GM21515 (cell line): ENCODE measurements around the gene ABCB6.
"Not testable (repeated sequence)": the region's sequence is repeated elsewhere in the genome, so short reads cannot be mapped to it uniquely, and the experiment has no call there.

ENCODE experiments used
- ATAC-seq: cut with Tn5 transposase; IDR thresholded peaks from one replicate; pipeline ENCODE4 v1.9.1; 2021; ENCODE audit not compliant: unreplicated experiment

Gene ABCB6

DNA sequence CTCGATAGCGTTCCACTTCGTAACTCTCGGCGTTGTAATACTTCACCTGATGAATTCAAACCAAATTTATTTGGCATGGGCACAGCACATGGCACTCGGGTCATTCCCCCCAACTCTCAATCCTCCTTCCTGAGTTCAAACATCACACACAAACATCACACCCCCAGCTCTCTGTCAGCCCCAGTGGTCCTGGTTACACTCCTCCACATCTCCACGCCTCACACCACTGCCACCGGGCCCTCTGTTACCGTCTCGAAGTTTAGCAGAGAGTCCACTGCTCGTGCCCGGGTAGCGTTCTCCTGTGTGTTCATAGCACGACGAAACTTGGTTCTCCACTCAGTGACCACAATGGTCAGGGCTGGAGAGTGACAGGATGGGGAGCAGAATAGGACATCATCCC is 4.6 kb downstream of the ABCB6 start:
- ATAC-seq = no peak

DNA sequence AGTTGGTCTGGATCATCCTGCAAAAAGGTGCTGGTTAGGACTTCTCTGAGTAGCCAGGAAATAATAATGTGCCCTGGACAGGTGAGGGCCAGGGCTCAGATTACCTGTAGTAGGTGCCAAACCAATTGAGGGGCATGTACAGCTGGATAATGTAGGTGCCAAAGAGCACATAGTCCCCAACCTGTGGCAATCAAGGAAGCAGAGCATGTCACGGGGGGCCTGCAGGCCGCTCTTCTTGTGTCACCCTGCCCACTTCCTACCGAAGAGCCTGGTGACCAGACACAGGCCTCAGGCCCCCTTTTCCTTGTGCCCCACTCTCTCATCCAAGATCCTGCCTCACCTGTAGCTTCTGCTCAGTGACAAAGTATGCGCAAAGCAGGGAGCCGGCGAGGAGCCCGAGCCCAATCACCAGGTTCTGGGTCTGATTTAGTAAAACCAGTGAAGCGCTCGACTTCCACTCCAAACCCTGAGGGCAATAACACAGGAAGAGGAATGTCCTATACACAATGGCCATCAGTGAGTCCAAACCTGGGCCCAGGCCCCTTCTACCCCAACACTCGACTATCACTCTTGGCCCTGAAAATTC is 5.2 kb downstream of the ABCB6 start:
- no peak for ATAC-seq

DNA sequence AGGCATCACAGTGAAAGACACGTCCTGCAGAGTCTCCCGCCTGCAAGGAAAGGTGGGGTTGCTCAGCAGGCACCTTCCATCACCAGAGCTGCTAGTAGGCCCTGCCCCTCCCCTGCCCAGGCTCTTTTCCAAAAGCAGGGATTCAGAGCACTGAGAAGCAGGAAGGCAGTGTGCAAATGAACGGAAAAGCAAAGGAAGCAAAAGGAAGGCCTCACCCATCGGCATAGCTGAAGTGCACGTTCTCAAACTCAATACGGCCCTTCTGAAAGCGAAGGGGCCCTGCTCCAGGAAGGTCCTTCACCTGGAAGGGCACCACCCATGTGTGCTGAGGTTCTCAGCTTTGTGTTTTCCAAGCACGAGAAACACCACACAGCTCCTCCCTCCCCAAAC is 5.7 kb downstream of the ABCB6 start:
- ATAC-seq = no peak

DNA sequence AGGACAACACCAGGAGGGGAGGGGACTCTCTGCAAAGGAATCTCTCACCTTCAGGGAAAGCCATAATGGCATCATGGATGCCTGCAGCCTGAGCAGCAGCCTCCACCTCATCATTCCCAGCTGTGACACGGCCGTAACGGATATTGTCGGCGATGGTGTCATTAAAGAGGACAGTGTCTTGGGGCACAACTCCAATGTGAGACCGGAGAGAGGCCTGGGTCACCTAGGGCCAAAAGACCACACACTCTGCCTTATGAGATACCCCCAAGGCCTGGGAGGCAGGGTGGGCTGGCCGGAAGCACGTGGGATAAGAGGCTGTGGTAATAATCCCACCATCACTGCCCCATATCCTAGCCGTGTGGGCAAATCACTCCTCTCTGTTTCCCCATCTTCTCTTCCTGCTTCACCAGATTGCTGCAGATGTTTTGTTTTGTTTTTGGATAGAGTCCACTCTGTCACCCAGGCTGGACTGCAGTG is 7.8 kb downstream of the ABCB6 start:
- ATAC-seq = no peak

DNA sequence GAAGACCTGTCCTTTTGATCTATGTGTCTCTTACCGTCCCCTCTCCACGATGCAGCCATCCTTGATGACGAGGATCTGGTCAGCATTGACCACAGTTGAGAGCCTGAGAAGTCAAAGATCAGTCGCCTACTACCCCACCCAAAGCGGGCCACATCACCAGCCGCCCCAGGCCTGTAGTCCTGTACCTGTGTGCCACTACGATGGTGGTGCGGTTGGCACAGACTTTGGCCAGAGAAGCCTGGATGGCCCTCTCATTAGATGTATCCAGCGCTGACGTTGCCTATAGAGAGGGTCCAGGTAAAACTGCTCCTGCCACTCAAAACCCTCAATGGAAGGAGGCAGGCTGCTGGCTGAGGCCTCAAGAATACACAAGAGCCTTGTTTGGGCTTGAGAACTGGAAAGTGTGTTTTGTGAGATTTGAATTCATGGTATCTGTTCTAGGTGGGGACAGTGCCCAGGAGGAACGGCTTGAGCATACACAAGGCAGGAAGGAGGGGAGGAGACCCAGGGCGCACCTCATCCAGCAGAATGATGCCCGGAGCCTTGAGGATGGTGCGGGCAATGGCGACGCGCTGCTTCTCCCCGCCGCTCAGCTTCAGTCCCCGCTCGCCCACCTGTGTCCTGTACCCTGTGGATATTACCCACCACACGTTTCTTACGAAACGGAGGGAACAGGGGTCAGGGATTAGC is 8.4 kb downstream of the ABCB6 start:
- ATAC-seq = no peak

DNA sequence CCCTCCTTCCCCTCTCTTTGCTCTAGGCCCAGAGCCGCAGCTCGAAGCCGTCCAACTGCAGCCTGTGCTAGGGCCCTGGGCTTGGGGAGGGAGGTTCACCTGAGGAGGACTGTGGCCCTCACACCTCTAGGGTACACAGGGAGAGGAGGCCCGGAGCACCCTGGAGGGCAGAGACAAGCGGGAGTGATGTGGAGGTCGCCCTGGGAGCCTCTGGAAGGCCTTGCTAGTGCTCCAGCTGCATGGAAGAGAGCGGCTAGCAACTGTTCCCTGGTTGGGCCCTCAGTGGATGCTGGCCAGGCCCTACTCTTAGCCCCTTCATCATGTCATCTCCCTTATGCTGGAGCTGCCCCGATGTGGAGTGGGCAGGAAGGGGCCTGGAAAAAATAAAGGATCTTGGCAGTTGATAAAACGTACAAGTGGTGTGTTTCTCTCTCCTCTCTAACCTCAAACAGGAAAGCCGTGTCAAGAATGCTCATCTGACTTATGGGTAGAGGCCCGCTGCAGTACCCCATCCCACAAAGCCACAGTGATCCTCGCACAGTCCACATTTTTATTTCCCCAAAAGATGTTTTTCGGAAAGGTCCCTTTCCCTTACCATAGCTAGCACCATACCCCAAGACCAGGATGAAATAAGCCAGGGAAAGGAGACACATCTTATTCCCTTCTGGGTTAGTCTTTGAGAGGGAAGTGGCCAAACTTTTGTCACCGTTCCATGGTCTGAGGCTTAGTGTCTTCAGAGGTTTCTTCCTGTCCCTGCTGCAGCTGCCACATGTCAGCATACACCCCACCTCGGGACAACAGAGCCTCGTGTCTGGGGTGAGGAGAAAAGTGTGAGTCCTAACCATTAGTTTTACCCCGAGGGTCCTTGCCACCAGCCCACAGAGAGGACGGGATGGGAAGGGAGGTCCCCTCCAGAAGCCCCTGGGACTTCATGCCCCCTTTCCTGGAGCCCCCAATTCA is 9.2 kb downstream of the ABCB6 start:
- ATAC-seq = no peak

DNA sequence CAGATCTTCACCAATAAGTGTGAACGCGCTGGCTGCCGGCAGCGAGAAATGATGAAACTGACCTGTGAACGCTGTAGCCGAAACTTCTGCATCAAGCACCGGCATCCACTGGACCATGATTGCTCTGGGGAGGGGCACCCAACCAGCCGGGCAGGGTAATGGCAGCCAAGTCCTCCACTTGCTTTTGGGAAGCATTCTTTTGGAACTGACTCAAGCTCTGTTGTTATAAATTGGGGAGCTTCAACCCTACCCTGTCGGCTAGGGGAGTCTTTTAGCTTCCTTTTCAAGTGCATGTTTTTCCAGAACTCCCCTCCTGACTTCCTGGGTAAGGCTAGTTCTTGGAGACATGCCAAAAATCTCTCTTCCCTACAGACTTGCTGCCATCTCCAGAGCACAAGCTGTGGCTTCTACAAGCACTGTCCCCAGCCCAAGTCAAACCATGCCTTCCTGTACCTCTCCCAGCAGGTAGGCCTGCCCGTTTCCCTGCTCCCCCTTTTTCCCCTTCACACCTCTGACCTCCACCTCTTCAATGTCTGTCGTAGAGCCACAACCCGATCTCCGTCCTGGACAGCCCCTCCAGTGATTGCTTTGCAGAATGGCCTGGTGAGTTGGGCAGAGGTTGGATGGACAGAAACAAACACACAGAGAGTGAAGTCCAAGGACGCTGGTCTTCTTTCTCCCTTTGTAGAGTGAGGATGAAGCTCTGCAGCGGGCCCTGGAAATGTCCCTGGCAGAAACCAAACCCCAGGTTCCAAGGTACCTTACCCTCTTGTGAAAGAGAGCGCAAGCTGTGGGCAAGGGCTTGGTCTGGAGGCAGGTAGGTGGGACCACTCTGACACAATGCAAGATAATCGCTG is 10.6 kb downstream of the ABCB6 start:
- no peak for ATAC-seq

DNA sequence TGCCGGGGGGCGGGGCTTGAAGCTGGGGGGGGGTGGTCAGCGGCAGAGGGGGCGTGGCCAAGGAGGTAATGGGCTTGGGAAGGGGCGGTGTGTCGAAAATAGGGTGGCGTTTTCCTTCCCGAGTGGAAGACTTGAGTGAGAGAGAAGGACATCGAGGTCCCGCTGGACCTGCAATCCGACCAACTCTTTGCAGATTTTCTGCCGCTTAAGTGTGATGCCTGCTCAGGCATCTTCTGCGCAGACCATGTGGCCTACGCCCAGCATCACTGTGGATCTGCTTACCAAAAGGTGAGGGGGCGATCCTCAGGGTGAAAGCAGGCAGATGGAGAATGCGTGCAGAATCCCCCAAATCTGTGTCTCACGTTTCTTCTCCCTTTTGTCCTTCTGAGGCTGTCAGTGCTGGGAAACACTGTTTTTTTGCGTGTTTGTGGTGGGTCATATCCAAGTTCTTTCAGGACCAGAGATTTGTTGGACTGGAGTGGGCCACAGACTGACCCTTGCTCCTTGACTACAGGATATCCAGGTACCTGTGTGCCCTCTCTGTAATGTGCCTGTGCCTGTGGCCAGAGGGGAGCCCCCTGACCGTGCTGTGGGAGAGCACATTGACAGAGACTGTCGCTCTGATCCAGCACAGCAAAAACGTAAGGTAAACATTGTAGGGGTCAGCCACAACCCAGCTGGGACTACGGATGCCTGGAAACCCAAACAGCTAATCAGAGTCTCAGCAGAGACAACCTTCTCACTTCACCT is 11.4 kb downstream of the ABCB6 start:
- ATAC-seq = no peak

DNA sequence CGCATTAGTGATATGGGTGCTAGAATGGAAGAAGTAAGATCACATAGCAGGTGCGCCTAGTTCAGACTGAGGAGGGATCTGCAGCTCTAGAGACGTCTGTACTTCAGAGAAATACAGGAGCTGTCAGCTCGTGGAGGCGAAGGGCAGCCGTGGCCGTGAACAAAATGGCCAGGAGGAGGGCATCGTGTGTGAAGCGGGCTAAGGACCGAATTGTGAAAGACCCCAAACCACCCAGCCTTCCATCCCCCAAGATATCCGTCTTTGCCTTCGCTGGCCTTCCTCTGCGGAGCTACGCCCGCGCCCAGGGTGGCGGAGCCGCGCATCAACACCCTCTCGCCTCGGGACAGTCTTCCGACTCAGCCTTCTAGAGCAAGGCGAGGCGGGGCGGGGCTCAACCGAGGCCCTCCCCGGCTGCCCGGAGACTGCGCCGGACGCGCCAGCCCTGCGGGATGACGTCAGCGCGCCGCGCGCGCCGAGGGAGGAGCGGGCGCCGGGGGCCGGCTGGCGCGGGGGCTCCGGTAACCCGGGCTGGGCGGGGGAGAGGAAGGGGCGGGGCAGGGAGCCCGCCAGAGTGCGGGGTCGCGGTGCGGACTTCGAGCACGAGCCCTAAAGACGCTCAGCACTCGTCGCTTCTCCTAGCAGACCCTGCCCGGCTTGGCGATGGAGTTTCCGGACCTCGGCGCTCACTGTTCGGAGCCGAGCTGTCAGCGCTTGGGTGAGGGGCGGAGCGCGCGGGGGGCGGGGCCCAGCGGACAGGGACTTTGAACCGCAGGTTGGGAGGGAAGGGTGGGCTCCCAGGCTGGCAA is 12.2 kb downstream of the ABCB6 start, which contains the start of gene ZFAND2B:
TSS of gene ZFAND2B (plus strand) at position 455 of the 806 bp plus-strand sequence. CDS start at position 661, 206 bp downstream.
- peak; percentile 96 for ATAC-seq

DNA sequence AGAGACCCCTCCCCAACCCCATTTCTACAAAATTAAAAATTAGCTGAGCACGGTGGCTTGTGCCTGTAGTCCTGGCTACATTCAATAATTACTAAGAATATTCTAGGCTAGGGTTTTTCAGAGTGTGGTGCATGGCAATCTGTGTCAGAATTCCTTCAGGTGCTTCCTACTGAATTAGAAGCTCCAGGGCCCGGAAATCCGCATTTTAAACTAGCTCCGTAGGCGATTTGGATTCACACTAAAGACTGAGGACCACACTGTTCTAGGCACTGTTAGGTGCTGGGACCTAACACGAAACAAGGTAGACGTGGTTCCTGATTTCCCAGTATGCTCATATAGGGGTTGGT is 12.8 kb downstream of the ABCB6 start:
- ATAC-seq = no peak

DNA sequence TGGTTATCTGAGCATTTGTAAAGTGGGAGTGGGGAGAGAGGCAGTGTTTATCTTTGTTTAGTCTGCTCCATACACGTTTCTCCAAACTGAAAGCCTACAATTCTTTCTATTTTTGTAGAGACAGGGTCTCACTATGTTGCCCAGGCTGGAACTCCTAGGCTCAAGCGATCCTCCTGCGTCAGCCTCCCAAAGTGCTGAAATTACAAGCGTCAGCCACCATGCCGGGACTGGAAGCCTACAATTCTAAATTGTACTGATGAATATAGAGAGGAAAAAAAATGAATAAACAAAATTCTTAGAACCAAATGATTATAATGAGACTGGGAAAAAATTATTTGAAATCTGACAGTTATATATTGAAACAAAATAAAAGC is 13.6 kb downstream of the ABCB6 start:
- no peak for ATAC-seq

DNA sequence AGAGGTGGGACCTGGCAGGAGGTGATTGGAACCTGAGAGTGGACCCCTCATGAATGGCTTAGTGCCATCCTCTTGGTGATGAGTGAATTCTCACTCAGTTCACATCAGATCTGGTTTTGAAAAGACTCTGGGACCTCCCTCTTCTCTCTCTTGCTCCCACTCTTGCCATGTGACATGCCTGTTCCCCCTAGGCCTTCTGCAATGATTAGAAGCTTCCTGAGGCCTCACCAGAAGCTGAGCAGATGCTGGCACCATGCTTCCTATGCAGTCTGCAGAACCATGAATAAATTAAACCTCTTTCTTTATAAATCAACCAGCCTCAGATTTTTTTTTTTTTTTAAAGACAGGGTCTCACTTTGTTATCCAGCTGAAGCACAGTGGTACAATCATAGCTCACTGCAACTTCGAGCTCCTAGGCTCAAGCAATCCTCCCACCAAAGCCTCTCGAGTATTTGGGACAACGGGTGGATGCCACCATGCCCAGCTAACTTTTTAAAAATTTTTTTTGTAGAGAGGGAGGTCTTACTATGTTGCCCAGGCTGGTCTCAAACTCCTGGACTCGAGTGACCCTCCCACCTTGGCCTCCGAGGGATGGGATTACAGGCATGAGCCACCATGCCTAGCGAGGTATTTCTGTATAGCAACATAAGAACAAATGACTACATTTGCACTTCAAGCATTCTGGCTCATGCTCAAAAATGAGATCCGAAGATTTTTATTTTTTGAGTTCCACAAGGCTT is 14.2 kb downstream of the ABCB6 start:
- no peak for ATAC-seq

DNA sequence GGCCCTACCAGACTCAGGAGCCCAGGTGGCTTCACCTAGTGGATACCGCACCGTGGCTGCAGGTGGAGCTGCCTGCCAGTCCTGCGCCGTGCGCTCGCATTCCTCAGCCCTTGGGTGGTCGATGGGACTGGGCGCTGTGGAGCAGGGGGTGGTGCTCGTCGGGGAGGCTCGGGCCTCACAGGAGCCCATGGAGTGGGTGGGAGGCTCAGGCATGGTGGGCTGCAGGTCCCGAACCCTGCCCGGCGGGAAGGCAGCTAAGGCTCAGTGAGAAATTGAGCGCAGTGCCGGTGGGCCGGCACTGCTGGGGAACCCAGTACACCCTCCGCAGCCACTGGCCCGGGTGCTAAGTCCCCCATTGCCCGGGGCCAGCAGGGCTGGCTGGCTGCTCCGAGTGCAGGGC is 17.4 kb downstream of the ABCB6 start:
- ATAC-seq = not testable (repeated sequence)

DNA sequence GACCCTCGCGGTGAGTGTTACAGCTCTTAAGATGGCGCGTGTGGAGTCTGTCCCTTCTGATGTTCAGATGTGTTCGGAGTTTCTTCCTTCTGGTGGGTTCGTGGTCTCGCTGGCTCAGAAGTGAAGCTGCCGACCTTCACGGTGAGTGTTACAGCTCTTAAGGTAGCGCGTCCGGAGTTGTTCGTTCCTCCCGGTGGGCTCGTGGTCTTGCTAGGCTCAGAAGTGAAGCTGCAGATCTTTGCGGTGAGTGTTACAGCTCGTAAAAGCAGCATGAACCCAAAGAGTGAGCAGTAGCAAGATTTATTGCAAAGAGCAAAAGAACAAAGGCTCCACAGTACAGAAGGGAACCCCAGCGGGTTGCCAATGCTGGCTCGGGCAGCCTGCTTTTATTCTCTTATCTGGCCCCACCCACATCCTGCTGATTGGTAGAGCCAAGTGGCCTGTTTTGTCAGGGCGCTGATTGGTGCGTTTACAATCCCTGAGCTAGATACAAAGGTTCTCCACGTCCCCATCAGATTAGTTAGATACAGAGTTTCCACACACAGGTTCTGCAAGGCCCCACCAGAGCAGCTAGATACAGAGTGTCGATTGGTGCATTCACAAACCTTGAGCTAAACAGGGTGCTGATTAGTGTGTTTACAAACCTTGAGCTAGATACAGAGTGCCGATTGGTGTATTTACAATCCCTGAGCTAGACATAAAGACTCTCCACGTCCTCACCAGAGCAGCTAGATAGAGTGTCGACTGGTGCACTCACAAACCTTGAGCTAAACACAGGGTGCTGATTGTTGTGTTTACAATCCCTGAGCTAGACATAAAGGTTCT is 18.0 kb downstream of the ABCB6 start:
- not testable (repeated sequence) for ATAC-seq

DNA sequence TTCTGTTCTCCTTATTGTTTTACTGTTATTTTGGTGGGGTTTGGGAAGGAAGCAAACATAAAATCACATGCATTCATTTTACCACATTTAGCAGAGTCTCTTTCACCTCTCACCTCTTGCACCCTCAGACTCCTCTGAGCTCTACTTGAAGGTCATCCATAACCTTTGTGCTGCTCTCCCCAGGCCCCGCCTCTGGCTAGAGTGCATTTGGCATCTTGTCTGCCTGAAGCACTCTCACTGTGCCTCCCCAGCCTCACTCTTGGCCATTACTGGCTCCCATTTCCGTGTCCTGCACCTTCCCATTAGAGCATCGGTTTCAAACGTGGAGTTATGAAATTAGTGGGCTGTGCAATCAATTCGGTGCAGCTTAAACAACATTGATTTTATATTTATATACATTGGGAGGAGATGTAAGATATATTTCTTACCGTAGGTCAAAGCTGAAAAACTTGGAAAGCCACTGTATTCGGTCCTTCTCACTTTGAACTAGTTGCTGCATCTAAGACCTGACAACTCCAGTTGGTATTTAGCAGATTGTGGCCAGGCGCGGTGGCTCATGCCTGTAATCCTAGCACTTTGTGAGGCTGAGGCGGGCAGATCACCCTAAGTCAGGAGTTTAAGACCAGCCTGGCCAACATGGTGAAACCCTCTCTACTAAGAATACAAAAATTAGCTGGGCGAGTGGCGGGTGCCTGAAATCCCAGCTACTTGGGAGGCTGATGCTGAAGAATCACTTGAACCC is 19.1 kb downstream of the ABCB6 start:
- ATAC-seq = no peak

DNA sequence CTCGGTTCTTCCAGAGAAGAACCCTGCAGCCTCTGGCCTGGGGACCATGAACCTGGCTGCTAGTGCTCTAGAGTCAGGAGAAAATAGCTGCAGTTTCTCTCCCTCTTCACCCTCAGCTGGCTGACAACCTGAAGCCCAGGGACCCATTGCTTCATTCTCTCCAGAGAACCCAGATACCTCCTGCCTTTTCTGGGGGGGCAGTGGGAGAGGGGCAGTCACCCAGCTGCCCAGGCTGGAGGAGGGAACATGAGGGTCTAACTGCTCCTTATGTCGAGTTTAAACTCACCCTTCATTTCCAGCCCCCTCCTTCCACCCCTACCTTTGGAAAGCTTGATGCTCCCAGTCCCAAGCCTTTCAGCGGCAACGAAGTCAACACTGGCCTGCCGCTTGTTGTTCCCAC is 19.8 kb downstream of the ABCB6 start:
- no peak for ATAC-seq

DNA sequence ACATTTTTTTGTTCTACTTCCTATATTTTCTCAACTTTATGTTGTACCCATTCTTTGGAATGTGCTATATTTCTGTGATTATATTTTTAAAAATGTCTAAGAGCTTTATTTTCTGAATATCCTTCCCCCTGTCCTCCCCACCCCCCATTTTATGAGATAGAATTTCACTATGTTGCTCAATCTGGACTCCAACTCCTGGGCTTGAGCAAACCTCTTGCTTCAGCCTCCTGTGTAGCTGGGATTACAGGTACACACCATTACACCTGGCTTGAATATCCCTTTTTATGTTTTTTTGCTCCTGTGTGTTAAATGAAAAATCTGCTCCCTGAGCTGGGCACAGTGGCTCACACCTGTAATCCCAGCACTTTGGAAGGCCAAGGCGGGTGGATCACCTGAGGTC is 21.4 kb downstream of the ABCB6 start:
- ATAC-seq = no peak
